ENCODE measurements around the gene MICAL2.

DNA sequence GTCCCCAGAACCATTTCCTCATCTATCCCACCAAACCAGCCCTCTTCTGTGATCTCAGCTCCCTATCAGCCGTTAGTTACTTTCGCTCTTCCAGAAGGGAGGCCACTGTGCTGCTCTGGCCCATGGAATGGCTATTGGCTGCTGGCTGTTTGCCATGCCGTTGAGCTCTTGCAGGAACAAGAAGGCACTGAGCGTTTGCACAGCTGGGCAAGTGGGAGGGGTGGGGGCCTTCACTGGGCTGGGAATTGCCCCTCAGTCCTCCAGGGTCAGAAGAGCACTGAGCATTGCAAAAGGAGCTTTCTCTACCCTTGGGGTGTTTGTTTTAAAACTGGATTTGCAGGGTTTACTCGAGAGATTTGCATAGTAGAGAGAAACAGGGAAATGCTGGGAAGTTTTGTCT lies 137.9 kb downstream of the MICAL2 start:
- TF ChIP-seq EZH2 (IDR thresholded peaks at IDR 0.05; ENCODE audit: low read length, unreplicated experiment) = no peak
- TF ChIP-seq, protein P1, sequence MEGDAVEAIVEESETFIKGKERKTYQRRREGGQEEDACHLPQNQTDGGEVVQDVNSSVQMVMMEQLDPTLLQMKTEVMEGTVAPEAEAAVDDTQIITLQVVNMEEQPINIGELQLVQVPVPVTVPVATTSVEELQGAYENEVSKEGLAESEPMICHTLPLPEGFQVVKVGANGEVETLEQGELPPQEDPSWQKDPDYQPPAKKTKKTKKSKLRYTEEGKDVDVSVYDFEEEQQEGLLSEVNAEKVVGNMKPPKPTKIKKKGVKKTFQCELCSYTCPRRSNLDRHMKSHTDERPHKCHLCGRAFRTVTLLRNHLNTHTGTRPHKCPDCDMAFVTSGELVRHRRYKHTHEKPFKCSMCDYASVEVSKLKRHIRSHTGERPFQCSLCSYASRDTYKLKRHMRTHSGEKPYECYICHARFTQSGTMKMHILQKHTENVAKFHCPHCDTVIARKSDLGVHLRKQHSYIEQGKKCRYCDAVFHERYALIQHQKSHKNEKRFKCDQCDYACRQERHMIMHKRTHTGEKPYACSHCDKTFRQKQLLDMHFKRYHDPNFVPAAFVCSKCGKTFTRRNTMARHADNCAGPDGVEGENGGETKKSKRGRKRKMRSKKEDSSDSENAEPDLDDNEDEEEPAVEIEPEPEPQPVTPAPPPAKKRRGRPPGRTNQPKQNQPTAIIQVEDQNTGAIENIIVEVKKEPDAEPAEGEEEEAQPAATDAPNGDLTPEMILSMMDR (conservative IDR thresholded peaks at IDR 0.05; ENCODE audit: low read depth, low read length) = no peak

Measured in PC-3 (cell line).